B cell (primary cell): Measurements from ENCODE around the gene PCBP3. TPM values are rescaled to one million over a fixed set of nuclear protein-coding genes. Genes with fewer than 3 reads are reported as not detected.

ENCODE experiments used
- ATAC-seq: fragments of 200-7000 bp; cut with Tn5 transposase; one replicate; pipeline ENCODE4 v1.10.0; 2021; ENCODE audit warnings: low read depth, mild to moderate bottlenecking, moderate number of reproducible peaks, moderate library complexity
- CTCF ChIA-PET: fragments of 350-600 bp; sonication (Branson Sonifier 250); formaldehyde crosslinking; loops from one replicate; lab custom pipeline; 2021; ENCODE audit warnings: antibody characterized with exemption, inconsistent platforms; lab: Charles Lee
- POLR2A ChIA-PET: fragments of 350-600 bp; sonication (Branson Sonifier 250); formaldehyde crosslinking; loops from one replicate; lab custom pipeline; 2021; ENCODE audit warnings: antibody characterized with exemption; lab: Charles Lee
- DNase-seq: peaks from one replicate; pipeline ENCODE4 v3.0.0; 2013
- H2AFZ ChIP-seq: 2 replicates; pipeline ENCODE4 v1.6.1; 2012; ENCODE audit warnings: mild to moderate bottlenecking, low read depth, low read length; ENCODE audit not compliant: insufficient read depth, poor library complexity, severe bottlenecking
- H3K27ac ChIP-seq, 2 donors: 1 replicate in 1 of 2; 2 replicates in 1 of 2; pipeline ENCODE4 v1.5.1; 2012 to 2013; ENCODE audit warnings: low read length in 2 of 2, mild to moderate bottlenecking in 2 of 2, moderate library complexity in 1 of 2
- H3K27me3 ChIP-seq, 4 experiments: fragments of 200-600 bp in 1 of 4; sonication (generic) in 1 of 4; replicated peaks in 1 of 4; 1 replicate in 2 of 4; 2 replicates in 2 of 4; pipeline versions ENCODE4 v1.6.1 to v1.7.0; 2013 to 2016; ENCODE audit warnings: low read length in 3 of 4, mild to moderate bottlenecking in 2 of 4, mixed read lengths in 1 of 4, moderate library complexity in 1 of 4; ENCODE audit not compliant: insufficient read depth in 4 of 4, control insufficient read depth in 3 of 4; ENCODE audit errors: control extremely low read depth in 1 of 4
- H3K36me3 ChIP-seq, 2 experiments: replicated peaks in 1 of 2; 1 replicate in 1 of 2; 2 replicates in 1 of 2; pipeline versions ENCODE4 v1.6.1 to v1.7.1; 2013; ENCODE audit warnings: low read length in 1 of 2; ENCODE audit not compliant: insufficient read depth in 2 of 2, control insufficient read depth in 1 of 2; ENCODE audit errors: control extremely low read depth in 1 of 2, extremely low read depth in 1 of 2
- H3K4me1 ChIP-seq, 2 donors: fragments of 200-600 bp in 1 of 2; sonication (generic) in 1 of 2; 1 replicate in 1 of 2; 2 replicates in 1 of 2; pipeline versions ENCODE4 v1.5.1 to v1.6.1; 2013 to 2017; ENCODE audit warnings: low read length in 2 of 2; ENCODE audit not compliant: control insufficient read depth in 2 of 2, insufficient read depth in 2 of 2
- H3K4me2 ChIP-seq: replicated peaks from 2 replicates; pipeline ENCODE3; 2012; ENCODE audit warnings: mild to moderate bottlenecking, low read depth, low read length; ENCODE audit not compliant: poor library complexity, severe bottlenecking
- H3K4me3 ChIP-seq, 5 experiments: fragments of 200-600 bp in 1 of 5; sonication (generic) in 1 of 5; 1 replicate in 3 of 5; 2 replicates in 2 of 5; pipeline versions ENCODE4 v1.5.1 to v1.7.0; 2011 to 2016; ENCODE audit warnings: low read length in 4 of 5, mild to moderate bottlenecking in 4 of 5, low read depth in 2 of 5, control low read depth in 1 of 5, moderate library complexity in 1 of 5; ENCODE audit not compliant: insufficient read depth in 1 of 5; ENCODE audit errors: control extremely low read depth in 1 of 5, extremely low read depth in 1 of 5
- H3K79me2 ChIP-seq: fragments of 200-600 bp; sonication (generic); one replicate; pipeline ENCODE4 v1.6.0; 2016; ENCODE audit warnings: low read length; ENCODE audit not compliant: control insufficient read depth, insufficient read depth
- H3K9ac ChIP-seq: fragments of 200-600 bp; sonication (generic); 2 replicates; pipeline ENCODE4 v1.6.1; 2017; ENCODE audit warnings: mild to moderate bottlenecking, low read length, moderate library complexity
- H3K9me3 ChIP-seq, 3 donors: one replicate each; pipeline versions ENCODE4 v1.6.1 to v1.7.1; 2013; ENCODE audit warnings: low read length in 2 of 3; ENCODE audit not compliant: control insufficient read depth in 2 of 3, insufficient read depth in 1 of 3; ENCODE audit errors: control extremely low read depth in 1 of 3
- H4K20me1 ChIP-seq: 2 replicates; pipeline ENCODE4 v1.6.0; 2012; ENCODE audit warnings: mild to moderate bottlenecking, low read length; ENCODE audit not compliant: insufficient read depth, control insufficient read depth, poor library complexity, severe bottlenecking
- H3K27ac Mint-ChIP-seq: one replicate; pipeline ENCODE4 v1.8.0; 2021; ENCODE audit warnings: mixed read lengths
- H3K27me3 Mint-ChIP-seq: one replicate; pipeline ENCODE4 v1.8.0; 2021; ENCODE audit warnings: mixed read lengths
- H3K4me1 Mint-ChIP-seq: one replicate; pipeline ENCODE4 v1.8.0; 2021; ENCODE audit warnings: mixed read lengths
- H3K4me3 Mint-ChIP-seq: one replicate; pipeline ENCODE4 v1.8.0; 2021; ENCODE audit warnings: mixed read lengths
- H3K9me3 Mint-ChIP-seq: one replicate; pipeline ENCODE4 v1.8.0; 2022; ENCODE audit warnings: mixed read lengths; ENCODE audit not compliant: insufficient read depth
- EZH2 ChIP-seq: IDR thresholded peaks from 2 replicates; pipeline ENCODE4 v1.6.1; 2012; ENCODE audit warnings: borderline replicate concordance, low read depth, mild to moderate bottlenecking, moderate library complexity, low read length; ENCODE audit not compliant: insufficient read depth, poor library complexity, severe bottlenecking
- WGBS: methylation state at CpG from one replicate; pipeline ENCODE4 v1.1.5; 2013; ENCODE audit warnings: missing lambda C conversion rate; ENCODE audit not compliant: insufficient coverage; 5-methylcytosine and 5-hydroxymethylcytosine counted together
- intact Hi-C: fragments of 100-400 bp; cut with micrococcal nuclease; formaldehyde crosslinking; loops from one replicate; pipeline ENCODE4 v1.10.0; 2022
- polyA plus RNA-seq: library from polyadenylated mRNA; depleted of rRNA; stranded (reverse); fragments of >200 nt; gene quantifications from 2 replicates; pipeline ENCODE4 v1.2.3, GENCODE V29; 2012
- total RNA-seq, 2 donors: library from RNA; stranded (reverse); fragments of 120-200 nt in 1 of 2; gene quantifications; 1 replicate in 1 of 2; 2 replicates in 1 of 2; pipeline versions ENCODE4 v1.2.3 to v1.2.4, GENCODE V29; 2013 to 2022
- TF ChIP-seq, protein P1 (sequence below): fragments of 200-600 bp; IDR thresholded peaks from one replicate; pipeline ENCODE4 v1.8.0; 2022; ENCODE audit warnings: antibody characterized with exemption, mild to moderate bottlenecking

The PCBP3 gene
- total and polyA plus RNA-seq, 2 donors (not counting 1 experiment from before 2014, with no cell fraction given), result 0.45 to 2.7 TPM

DNA sequence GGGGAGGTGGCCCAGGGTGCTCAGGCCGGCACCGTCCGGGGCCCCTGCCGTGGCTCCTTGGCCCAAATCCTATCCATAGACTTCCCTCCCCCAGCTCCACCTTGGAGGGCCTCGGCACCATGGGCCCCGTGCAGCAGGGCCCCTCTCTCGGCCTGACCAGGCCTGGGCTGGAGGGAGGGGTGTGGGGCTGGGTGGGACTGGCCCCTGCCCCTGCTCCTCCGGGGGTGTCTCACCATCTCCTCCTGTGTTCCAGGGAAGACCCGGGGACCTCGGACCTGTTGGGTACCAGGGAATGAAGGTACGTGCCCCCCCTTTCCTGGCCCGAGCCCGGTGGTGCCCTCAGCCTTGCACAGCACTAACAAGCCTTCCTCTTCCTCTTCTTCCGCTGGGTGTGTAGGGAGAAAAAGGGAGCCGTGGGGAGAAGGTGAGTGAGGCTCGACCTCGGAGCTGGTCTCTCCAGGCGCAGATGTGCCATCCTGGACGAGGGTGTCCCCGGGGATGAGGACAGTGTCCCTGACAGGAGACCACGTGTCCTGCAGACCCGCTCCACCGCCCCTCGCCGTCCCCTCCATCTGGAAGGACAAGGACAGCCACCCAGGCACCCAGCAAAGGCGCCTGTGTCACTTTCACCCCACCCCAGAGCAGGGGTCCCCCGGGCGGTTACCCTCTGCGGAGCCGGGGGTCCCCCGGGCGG lies 346.0 kb downstream of the PCBP3 start:
- Histone ChIP-seq H3K36me3 (no peaks in the 10 kb centered on the region), H3K79me2 (no peaks in the 10 kb centered on the region), H3K9me3 (peaks cover 0 to under 1% (median 0%) of the 10 kb centered on the region in 3 donors), H2AFZ (no peak overlapping the region), H4K20me1 (no peaks in the 10 kb centered on the region), H3K4me2 (no peak overlapping the region), H3K9ac (no peak overlapping the region), H3K4me1 (no peaks in the 10 kb centered on the region), H3K27me3 (peaks cover 0 to 4% (median 0%) of the 10 kb centered on the region in 4 experiments), H3K27ac (no peak overlapping the region), H3K4me3 (no peak overlapping the region)
- peaks cover 6% of the 10 kb centered on the region for H3K27me3 Mint-ChIP-seq
- TF ChIP-seq EZH2, result no peak
- TF ChIP-seq, protein P1, sequence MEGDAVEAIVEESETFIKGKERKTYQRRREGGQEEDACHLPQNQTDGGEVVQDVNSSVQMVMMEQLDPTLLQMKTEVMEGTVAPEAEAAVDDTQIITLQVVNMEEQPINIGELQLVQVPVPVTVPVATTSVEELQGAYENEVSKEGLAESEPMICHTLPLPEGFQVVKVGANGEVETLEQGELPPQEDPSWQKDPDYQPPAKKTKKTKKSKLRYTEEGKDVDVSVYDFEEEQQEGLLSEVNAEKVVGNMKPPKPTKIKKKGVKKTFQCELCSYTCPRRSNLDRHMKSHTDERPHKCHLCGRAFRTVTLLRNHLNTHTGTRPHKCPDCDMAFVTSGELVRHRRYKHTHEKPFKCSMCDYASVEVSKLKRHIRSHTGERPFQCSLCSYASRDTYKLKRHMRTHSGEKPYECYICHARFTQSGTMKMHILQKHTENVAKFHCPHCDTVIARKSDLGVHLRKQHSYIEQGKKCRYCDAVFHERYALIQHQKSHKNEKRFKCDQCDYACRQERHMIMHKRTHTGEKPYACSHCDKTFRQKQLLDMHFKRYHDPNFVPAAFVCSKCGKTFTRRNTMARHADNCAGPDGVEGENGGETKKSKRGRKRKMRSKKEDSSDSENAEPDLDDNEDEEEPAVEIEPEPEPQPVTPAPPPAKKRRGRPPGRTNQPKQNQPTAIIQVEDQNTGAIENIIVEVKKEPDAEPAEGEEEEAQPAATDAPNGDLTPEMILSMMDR, result no peak
- H3K27ac Mint-ChIP-seq, result no peak overlapping the region
- ChIA-PET POLR2A (no interaction called here), CTCF (no interaction called here)
- no peaks in the 10 kb centered on the region for H3K4me1 Mint-ChIP-seq
- WGBS, result 88% methylated on average over 17 of the region's 32 CpGs
- DNase-seq (no peak), ATAC-seq (no peak)
- no peak overlapping the region for H3K4me3 Mint-ChIP-seq
- intact Hi-C loops, result no loop called here
- no peaks in the 10 kb centered on the region for H3K9me3 Mint-ChIP-seq

DNA sequence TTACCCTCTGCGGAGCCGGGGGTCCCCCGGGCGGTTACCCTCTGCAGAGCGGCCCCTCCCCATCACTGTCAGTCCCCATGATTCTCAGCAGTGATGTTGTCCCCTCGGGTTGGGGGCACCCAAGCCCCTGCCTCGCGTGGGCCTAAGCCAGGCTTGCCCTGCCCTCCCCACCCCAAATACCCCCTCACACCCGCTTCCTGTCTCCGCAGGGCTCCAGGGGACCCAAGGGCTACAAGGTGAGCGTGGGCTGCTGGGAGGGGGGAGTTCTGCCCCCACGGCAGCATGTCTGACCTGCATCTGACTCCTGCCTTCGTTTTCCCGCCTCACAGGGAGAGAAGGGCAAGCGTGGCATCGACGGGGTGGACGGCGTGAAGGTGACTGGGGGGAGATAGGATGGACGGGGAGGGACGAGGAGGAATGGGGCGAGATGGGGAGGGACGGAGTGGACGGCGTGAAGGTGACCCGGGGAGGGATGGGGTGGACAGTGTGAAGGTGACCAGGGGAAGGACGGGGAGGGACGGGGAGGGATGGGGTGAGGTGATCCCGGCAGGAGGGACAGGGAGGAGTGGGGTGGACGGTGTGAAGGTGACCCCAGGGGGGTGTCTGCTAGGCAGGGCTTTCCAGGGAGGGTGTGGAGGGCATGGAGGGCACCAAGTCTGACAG lies 346.7 kb downstream of the PCBP3 start:
- Histone ChIP-seq H3K79me2 (no peaks in the 10 kb centered on the region), H3K36me3 (no peaks in the 10 kb centered on the region), H3K27ac (no peak overlapping the region), H3K9me3 (no peaks in the 10 kb centered on the region), H3K9ac (no peak overlapping the region), H2AFZ (no peak overlapping the region), H3K4me3 (no peak overlapping the region), H4K20me1 (no peaks in the 10 kb centered on the region), H3K4me1 (no peaks in the 10 kb centered on the region), H3K27me3 (peaks cover 0 to 4% (median 0%) of the 10 kb centered on the region in 4 experiments), H3K4me2 (no peak overlapping the region)
- TF ChIP-seq, protein P1, result no peak
- no peak for TF ChIP-seq EZH2
- no peak overlapping the region for H3K27ac Mint-ChIP-seq
- no peaks in the 10 kb centered on the region for H3K4me1 Mint-ChIP-seq
- no peak for ATAC-seq
- WGBS, result 89% methylated on average over 18 of the region's 30 CpGs
- DNase-seq, result no peak
- no peak overlapping the region for H3K4me3 Mint-ChIP-seq
- ChIA-PET CTCF (no interaction called here), POLR2A (no interaction called here)
- no peaks in the 10 kb centered on the region for H3K9me3 Mint-ChIP-seq
- no peaks in the 10 kb centered on the region for H3K27me3 Mint-ChIP-seq
- intact Hi-C loops, result no loop called here
